ENCODE measurements around the gene RAPGEF1.

Gene RAPGEF1

DNA sequence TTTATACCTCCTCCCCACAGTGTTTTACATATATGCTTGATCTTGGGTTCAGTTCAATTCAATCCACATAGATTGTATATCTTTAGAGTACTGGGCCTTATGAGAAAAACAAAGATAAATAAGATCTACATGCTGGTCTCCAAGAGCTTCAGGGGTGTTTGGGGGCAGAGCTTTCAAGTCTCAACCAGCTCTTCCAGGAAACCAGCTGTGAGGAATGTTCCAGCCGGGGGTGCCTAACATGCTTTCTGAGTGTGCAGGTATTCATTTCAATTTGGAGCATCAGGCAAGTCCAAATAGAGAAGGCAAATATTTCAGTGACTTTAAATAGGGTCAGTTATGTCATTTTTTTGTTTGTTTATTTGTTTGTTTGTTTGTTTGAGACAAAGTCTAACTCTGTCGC lies 5.7 kb upstream of the RAPGEF1 start:
- DNase-seq: no peak

DNA sequence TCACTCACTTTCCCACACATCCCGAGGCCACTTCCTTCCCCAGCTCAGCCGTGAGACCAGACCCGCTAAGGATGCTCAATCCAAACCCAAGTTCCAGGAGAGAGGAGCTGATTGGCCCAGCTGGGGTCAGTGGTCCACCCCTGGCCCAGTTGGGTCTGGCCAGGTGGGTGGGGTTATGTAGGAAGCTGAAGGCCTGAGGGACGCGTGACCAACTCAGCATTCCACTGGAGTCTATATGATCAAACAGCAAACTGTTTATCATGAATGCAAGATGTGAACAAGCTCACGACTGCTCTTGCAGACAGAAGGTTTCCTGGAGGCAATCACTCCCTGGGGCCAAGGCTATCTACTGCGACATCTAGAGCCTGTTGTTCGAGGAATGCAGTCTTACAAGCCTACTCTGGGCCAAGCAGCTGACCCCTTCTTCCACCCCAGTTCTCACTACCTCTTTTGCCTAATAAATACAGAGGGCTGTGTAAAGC lies 4.9 kb upstream of the RAPGEF1 start:
- DNase-seq: no peak

DNA sequence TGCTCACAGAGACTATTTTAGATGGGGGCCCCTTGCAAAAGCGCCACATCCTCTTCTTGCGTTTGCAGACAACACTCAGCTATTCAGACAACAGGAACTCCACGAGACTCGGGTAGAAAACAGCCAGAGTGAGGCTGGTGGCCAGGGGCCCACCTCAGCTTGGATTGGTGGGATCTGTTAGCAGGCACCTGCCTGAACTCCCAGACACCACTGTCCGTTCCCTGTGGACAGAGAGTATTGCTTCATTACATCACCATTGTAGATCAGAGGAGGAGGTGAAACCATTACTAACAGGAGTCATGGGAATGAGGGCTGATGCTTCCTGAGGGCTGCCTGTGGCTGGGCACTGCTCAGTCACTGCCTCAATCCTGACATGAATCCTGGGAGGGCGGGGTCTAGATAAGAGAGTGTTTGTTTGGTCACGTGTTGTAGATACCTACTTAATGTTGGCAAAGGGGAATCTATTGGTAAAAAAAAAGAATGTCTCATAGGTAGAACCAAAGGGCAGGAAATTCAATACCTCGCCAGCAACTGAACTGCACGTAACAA lies 4.4 kb upstream of the RAPGEF1 start:
- peak; percentile 45 for DNase-seq

DNA sequence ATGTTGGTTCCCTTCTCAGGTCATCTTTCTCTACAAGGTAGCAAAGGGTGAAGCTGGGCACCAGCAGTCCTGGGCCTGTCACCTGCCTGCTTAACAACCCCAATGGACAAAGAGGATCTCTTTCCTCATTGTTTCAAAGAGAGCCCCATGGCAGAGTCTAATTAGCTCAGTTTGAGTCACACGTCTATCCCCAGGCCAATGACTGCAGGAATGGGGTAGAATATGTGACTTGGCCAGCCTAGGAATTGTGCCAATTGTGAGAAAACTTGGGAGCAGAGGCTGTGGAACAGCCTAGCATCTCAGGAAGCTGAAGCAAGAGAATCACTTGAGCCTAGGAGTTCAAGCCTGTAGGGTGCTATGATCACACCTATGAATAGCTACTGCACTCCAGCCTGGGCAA lies 3.6 kb upstream of the RAPGEF1 start:
- DNase-seq: no peak

- DNase-seq: no peak
These were observed 3.2 kb upstream of the RAPGEF1 start for GRCh38 chr9:131743096-131743495.

- no peak for DNase-seq
These were observed 1.0 kb upstream of the RAPGEF1 start for GRCh38 chr9:131740898-131741297.

GRCh38 chr9:131739133-131739958 lies 530 bp downstream of the RAPGEF1 start:
- DNase-seq: peak; percentile 37

- DNase-seq: no peak
These were observed 1.4 kb downstream of the RAPGEF1 start for GRCh38 chr9:131738293-131739132.

- no peak for DNase-seq
These were observed 2.5 kb downstream of the RAPGEF1 start for GRCh38 chr9:131737426-131737825.

- no peak for DNase-seq
These were observed 3.4 kb downstream of the RAPGEF1 start for GRCh38 chr9:131736431-131736830.

GRCh38 chr9:131735238-131736128 lies 4.4 kb downstream of the RAPGEF1 start:
- no peak for DNase-seq

DNA sequence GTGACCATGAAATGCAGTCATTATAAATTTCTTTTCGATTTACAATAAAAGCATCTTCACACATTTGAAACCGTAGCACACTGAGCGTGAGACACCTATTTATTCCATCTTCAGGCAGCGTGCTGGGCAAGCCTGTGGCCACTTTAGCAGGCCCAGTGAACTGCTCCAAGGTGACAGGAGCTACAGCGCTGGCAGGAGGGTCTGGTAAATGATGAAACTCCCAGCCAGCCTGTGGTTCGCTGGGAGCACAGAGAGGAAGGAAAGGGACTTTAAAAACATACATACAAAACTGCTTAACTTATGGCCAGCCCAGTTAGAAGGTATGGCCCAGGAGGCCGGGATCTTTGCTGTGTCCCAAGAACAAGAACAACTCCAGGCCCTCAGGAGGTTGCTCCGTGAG lies 5.1 kb downstream of the RAPGEF1 start:
- no peak for DNase-seq

GRCh38 chr9:131734165-131734610 lies 5.7 kb downstream of the RAPGEF1 start:
- DNase-seq: peak; percentile 59

DNA sequence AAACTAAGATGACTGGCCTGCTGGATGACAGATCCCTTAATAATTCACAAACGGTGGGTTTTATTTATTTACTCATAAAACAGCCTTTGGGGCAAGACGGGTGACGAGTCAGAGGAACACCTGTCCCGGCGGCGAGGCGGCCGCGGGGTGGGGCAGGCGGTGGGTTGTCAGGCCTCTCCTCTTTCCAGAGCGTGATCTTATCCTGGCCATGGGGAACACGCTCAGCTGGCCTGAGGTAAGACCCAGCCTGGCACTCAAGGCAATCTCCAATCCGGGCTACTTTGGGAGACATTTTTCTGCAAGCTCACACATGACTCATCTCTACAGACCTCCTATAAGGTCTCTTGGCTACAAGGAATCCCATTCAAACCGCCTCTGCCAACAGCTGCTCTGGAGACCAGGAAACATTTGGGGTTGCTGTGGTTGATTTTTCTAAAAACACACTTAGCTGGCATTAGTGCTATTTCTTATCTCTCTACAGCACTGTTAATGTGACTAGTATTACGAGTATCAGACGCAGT lies 6.3 kb downstream of the RAPGEF1 start:
- DNase-seq: no peak

GRCh38 chr9:131732636-131733289 lies 7.1 kb downstream of the RAPGEF1 start:
- peak; percentile 53 for DNase-seq

DNA sequence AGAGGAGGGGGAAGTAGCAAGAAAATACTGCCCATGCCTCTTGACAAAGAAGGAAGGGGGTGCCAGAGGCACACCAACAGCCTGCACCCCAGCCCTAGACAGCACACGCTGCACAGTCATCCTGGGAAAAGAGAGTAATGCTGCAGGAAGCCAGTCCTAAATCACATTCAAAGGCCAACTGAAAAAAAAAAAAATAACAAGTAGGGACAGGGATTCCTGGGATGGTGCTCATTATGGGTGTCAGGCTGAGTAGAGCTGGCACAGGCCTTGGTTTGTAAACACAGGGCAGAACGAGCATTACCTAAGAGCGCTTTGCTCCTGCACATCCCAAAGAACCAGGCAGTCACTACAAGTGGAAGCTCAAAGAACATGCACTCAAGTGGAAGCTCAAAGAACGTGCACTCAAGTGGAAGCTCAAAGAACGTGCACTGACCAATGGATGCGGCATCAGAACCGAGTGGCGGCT lies 7.8 kb downstream of the RAPGEF1 start:
- no peak for DNase-seq

DNA sequence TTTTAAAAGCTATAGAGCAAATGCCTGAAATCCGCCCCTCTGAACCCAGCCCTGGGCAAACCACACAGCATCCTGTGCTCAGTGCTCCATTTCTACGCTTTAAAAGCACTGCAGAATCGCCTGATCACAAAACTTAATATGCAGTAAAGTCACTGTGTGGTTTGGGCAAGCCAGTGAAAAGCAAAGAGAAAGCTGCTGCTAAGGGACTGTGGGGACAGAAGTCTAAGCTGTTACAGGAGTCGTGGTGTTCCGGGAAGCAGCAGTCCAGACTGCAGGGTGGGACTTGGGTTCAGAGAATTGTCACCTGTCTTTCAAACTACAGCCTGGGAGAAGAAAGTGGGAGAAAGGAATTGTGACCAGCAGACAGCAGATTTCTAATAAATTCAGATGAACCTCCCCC lies 8.2 kb downstream of the RAPGEF1 start:
- DNase-seq: peak; percentile 31

DNA sequence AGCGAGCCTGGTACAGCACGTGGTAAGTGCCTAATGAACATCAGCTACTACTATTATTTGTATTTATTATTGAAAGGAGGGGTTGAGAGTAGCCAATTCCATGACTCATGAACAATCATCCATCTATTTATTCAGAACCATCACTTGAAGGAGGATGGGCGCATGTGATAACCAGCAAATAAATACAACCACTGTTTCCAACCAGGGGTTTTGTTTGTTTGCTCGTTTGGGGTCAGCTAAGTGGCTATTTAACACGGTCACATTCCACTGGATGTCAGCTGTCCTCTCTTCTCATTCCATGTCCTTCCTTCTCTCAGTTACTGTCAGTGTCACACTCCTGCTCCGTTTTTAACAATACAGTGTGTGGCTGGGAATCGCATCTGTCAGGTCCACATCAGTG lies 8.6 kb downstream of the RAPGEF1 start:
- DNase-seq: no peak

- peak; percentile 54 for DNase-seq
These were observed 10.9 kb downstream of the RAPGEF1 start for GRCh38 chr9:131728961-131729360.

DNA sequence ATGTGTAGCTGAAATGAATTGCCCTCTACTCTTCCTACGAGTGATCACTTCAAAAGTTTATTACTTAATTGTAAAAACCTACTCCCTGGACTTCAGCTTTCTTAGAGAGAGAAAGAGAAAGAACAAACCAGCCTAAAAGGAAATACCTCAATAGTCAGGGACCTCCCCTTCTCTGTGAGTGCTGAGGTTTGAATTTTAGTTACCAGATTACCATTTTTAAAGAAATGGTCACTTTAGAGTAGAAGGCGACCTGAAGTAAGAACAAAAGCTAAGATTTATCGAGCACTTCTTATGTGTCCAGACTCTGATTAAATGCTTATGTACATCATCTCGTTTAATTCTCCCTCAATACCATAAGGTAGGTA lies 11.3 kb downstream of the RAPGEF1 start:
- DNase-seq: no peak

DNA sequence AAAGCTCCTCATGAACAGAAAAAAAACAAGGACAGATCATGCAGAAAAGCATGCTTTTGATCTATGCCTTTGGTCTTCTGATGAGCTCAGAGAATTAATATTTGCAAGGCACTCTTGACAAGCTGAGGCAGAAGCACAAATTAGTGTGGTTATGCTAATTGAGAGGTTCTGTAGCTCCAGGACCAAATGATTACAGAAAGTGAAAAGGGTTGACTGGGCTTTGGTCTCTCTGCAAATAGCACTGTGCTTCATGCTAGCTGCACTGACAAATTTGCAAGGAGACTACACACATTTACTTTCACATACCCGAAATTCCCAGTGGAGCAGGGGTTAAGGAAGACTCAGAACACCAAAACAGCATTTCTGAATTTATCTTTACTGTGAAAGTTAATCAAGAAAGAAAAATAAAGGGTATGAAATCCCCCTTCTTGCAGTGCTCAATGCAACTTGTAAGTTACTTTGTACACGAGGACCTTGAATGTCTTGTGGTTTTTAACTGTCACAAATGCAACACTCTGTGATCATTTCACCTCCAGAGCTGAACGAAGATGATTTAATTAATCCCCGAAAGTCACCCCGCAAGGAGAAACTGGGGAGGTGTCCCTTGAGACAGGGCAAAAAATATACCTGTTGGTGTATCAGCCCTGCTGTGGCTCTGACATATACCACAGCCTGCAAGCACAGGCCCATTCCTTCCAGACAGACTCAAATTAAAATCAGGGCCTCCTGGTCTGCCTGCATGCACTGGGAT lies 11.9 kb downstream of the RAPGEF1 start:
- DNase-seq: no peak

Data from activated gamma-delta T cell treated with Interleukin-2 at 50 U/mL for 16 hours (primary cell).